GM21515 (cell line): Measurements from ENCODE around the gene RPP25L.

ENCODE experiments used
- ATAC-seq: cut with Tn5 transposase; IDR thresholded peaks from one replicate; pipeline ENCODE4 v1.9.1; 2021; ENCODE audit not compliant: unreplicated experiment

Gene RPP25L

DNA sequence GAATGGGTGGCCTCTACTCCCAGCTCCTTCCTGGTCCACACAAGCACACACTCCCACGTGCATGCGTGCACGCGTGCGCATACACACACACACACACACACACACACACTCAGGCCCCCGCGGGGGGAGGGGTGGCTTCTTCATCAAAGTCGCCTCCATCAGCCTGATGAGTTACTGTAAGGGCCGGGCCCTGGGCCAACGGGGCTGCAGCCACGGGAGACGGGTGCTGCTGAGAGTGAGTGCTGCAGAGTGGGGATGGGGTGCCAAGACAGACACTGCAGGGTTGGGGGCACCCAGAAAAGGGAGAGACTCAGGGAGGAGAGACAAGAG, 40.5 kb downstream of the RPP25L start:
- no peak for ATAC-seq

- no peak for ATAC-seq
These were observed 41.0 kb downstream of the RPP25L start for GRCh38 chr9:34570809-34571480.

DNA sequence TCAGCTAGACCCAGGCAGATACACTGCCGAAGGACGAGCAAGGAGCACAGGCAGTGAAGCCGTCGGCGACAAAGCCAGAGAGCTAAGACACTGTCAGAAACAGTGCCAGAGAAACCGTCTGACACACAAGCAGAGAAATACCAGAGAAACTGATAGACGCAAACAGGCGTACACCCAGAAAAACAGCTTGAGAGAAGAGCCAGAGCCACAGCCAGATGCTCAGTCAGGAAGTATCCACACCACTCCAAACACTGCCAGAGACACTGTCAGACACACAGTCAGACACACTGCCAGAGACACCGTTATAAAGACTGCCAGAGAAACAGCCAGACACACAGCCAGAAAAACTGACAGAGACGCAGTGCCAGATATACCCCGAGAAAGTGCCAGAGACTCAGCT, 41.5 kb downstream of the RPP25L start:
- ATAC-seq, result no peak

DNA sequence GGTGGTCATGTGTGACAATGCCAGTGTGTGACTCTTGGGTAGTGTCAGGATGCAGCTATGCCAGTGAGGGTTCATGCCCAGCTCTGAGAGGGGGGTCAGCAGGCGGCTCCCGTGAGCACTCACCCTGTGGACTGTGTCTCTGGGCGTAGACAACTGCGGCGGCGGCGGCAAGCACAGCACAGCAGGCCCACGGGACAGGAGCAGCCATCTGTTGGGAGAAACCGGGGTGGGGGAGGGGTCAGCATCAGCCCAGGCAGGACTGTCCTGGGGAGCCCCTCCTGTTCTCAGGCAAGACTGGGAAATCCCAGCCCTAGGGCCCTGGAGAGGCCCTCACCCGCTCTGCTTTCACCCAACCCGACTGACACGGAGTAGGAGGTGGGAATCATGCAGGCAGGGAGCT, 43.1 kb downstream of the RPP25L start:
- ATAC-seq, result no peak

- ATAC-seq, result no peak
These were observed 43.8 kb downstream of the RPP25L start for GRCh38 chr9:34568133-34568532.

DNA sequence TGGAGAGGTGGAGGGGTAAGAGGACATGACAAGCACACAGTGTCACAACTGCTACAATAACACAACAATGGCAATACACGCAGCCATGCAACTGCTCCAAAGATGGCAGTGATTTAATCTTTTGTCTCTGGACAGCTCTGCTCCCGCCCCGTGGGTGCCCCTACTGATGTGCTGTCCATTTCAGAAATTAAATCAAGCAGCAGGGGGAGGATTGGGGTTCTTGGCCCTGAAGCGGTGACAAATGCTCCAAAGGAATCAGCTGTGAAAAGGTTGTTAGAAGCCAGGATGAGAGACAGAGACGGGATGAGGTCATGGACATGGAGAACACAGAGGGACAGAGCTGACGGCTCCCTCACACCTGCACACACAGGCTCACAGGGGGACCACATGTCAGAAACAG, 44.9 kb downstream of the RPP25L start:
- ATAC-seq, result no peak

- ATAC-seq, result no peak
These were observed 45.6 kb downstream of the RPP25L start for GRCh38 chr9:34566322-34566721.

GRCh38 chr9:34565856-34566255, 46.0 kb downstream of the RPP25L start:
- no peak for ATAC-seq

GRCh38 chr9:34564617-34565016, 47.3 kb downstream of the RPP25L start:
- ATAC-seq, result no peak

DNA sequence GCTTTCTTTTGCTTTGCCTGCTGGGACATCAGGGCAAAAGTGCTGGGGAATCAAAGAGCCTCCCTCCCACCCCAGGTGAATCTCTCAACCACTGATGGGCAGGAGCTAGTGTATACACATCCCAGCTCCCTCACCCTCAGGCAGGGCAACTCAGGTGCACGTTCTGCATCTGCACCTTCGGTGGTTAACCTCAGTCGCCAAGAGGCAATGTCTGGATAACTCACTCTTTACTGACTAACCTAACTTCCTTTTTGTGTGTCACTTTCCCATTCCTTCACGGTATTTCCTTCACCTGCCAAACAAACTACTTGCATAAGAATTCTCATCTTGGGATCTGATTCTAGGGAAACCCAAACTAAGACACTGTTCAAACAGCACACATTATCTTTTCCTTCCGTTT, 48.6 kb downstream of the RPP25L start:
- ATAC-seq, result no peak

- no peak for ATAC-seq
These were observed 49.7 kb downstream of the RPP25L start for GRCh38 chr9:34562135-34562745.

DNA sequence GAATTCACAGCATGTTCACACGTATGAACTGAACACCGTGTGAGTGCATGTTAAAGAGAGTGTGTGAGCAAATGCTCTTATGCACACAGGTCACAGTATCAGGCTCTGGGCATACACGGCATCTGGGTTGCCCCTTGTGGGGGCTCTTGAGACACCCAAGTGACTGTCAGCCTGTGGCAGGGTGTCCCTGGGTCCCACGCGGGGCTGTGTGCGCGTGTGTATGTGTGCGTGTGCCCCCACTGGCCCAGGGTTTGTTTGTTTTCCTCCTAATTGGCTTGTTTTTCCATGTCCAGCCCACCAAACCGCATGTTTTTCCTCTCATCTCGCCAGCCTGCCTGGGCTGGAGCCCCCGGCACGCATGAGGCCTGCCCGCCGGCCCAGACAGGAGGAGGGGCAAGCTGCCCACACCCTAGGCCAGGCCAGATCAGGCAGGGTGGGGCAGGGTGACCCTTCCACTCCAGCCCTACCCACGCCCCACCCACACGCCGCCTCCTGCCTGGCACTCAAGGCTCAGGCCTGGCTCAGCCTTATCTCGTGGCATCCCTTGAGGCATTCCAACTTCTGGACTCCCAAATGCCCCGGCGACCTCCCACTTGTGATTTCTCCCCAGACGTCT, 51.2 kb downstream of the RPP25L start:
- ATAC-seq, result no peak
